K562 (cell line): ENCODE data around the gene NRM. TPM values are rescaled to one million over a fixed set of nuclear protein-coding genes. Genes with fewer than 3 reads are reported as not detected.

Experiments
- ARHGAP35 ChIP-seq: fragments of 450-650 bp; IDR thresholded peaks from 2 replicates; pipeline ENCODE4 v1.6.1; 2018; ENCODE audit not compliant: partially characterized antibody
- BRCA1 ChIP-seq, 2 experiments: fragments of 450-650 bp in 1 of 2; sonication (generic) in 1 of 2; formaldehyde crosslinking in 1 of 2; IDR thresholded peaks; 2 replicates each; pipeline versions ENCODE4 v1.5.0 to v1.6.1; 2017 to 2020; ENCODE audit warnings: mild to moderate bottlenecking in 1 of 2, missing genetic modification reagents in 1 of 2
- BRF1 ChIP-seq: IDR thresholded peaks from 3 replicates; pipeline ENCODE4 v1.6.1; 2011; ENCODE audit warnings: borderline replicate concordance, mild to moderate bottlenecking; ENCODE audit not compliant: insufficient read length; ENCODE audit errors: extremely low read depth
- CBFA2T3 ChIP-seq: fragments of 450-650 bp; IDR thresholded peaks from 2 replicates; pipeline ENCODE4 v1.6.1; 2017
- CHCHD3 ChIP-seq: fragments of 250-450 bp; sonication (Bioruptor Pico); IDR thresholded peaks from 2 replicates; pipeline ENCODE4 v2.1.2; 2022; ENCODE audit warnings: mild to moderate bottlenecking
- CXXC5 ChIP-seq: fragments of 250-450 bp; sonication (Bioruptor Pico); IDR thresholded peaks from 2 replicates; pipeline ENCODE4 v1.8.0; 2022; ENCODE audit warnings: inconsistent platforms, mild to moderate bottlenecking, moderate library complexity
- ETV6 ChIP-seq, 3 experiments: fragments of 150-350 bp in 1 of 3; sonication (generic) in 1 of 3; formaldehyde crosslinking in 1 of 3; IDR thresholded peaks; 2 replicates each; pipeline versions ENCODE4 v1.6.1 to v1.8.0; 2014 to 2022; ENCODE audit warnings: borderline replicate concordance in 2 of 3, low read depth in 2 of 3, antibody characterized with exemption in 1 of 3, low read length in 1 of 3, mild to moderate bottlenecking in 1 of 3, missing genetic modification reagents in 1 of 3
- HDAC8 ChIP-seq: fragments of 450-650 bp; IDR thresholded peaks from 2 replicates; pipeline ENCODE4 v1.6.1; 2016; ENCODE audit warnings: mild to moderate bottlenecking, missing genetic modification characterization, moderate library complexity, missing compliant biosample characterization
- HNRNPLL ChIP-seq: fragments of 200-400 bp; formaldehyde crosslinking; IDR thresholded peaks from 2 replicates; pipeline ENCODE4 v1.6.1; 2017; ENCODE audit warnings: low read length, low read depth, mild to moderate bottlenecking; ENCODE audit not compliant: poor library complexity, severe bottlenecking
- IFI16 ChIP-seq: fragments of 250-450 bp; sonication (Bioruptor Pico); IDR thresholded peaks from 2 replicates; pipeline ENCODE4 v2.1.2; 2022; ENCODE audit warnings: mild to moderate bottlenecking, inconsistent platforms
- KLF1 ChIP-seq: fragments of 450-650 bp; IDR thresholded peaks from 2 replicates; pipeline ENCODE4 v1.6.1; 2016; ENCODE audit warnings: missing genetic modification characterization, missing compliant biosample characterization
- NCOA6 ChIP-seq: fragments of 450-650 bp; IDR thresholded peaks from 2 replicates; pipeline ENCODE4 v1.6.1; 2017; ENCODE audit warnings: mild to moderate bottlenecking
- NELFE ChIP-seq: IDR thresholded peaks from 2 replicates; pipeline ENCODE4 v1.6.1; 2011; ENCODE audit warnings: mild to moderate bottlenecking; ENCODE audit not compliant: insufficient read depth, insufficient read length
- NFE2L1 ChIP-seq: fragments of 450-650 bp; IDR thresholded peaks from 2 replicates; pipeline ENCODE4 v1.6.1; 2016; ENCODE audit warnings: missing genetic modification characterization, low read depth, mild to moderate bottlenecking, missing compliant biosample characterization, moderate library complexity, borderline replicate concordance
- POLR2A ChIP-seq: fragments of 450-650 bp; conservative IDR thresholded peaks from 2 replicates; pipeline ENCODE4 v1.6.1; 2016
- PPARD ChIP-seq: fragments of 250-450 bp; sonication (Bioruptor Pico); IDR thresholded peaks from 2 replicates; pipeline ENCODE4 v1.8.0; 2022; ENCODE audit warnings: inconsistent platforms, mild to moderate bottlenecking, moderate library complexity
- PREB ChIP-seq: sonication (generic); formaldehyde crosslinking; IDR thresholded peaks from 2 replicates; pipeline ENCODE4 v1.8.1; 2023; ENCODE audit warnings: mild to moderate bottlenecking, missing genetic modification reagents
- TCF7L2 ChIP-seq: fragments of 150-350 bp; IDR thresholded peaks from 2 replicates; pipeline ENCODE4 v1.6.1; 2016; ENCODE audit warnings: low read depth, mild to moderate bottlenecking, low read length, moderate library complexity
- THRA ChIP-seq: fragments of 450-650 bp; IDR thresholded peaks from 2 replicates; pipeline ENCODE4 v1.6.1; 2017; ENCODE audit warnings: mild to moderate bottlenecking, moderate library complexity
- ZBTB11 ChIP-seq, 3 experiments: fragments of 200-800 bp in 1 of 3; fragments of 250-450 bp in 1 of 3; fragments of 450-650 bp in 1 of 3; sonication (Bioruptor Pico) in 1 of 3; sonication (Bioruptor generic) in 1 of 3; formaldehyde crosslinking in 1 of 3; IDR thresholded peaks; 2 replicates each; pipeline versions ENCODE4 v1.6.1 to v1.8.0; 2016 to 2022; ENCODE audit warnings: mild to moderate bottlenecking in 2 of 3, missing genetic modification characterization in 2 of 3, missing compliant biosample characterization in 1 of 3, moderate library complexity in 1 of 3
- ZFP36 ChIP-seq: fragments of 150-350 bp; IDR thresholded peaks from 2 replicates; pipeline ENCODE4 v1.6.1; 2018; ENCODE audit warnings: low read length, low read depth; ENCODE audit not compliant: partially characterized antibody
- polyA plus RNA-seq, 8 experiments: library from polyadenylated mRNA; depleted of rRNA in 4 of 8; stranded (reverse) in 5 of 8; unstranded in 3 of 8; fragments of >200 nt; fragmentation: Nextera tagmentation in 2 of 8; fragmentation: Illumina TruSeq in 1 of 8; extraction: Ambion mirVana in 2 of 8; extraction: Trizol in 1 of 8; gene quantifications; 2 replicates each; pipeline versions ENCODE4 v1.2.1 to v1.2.3, GENCODE V29; 2011 to 2014; ENCODE audit warnings: inconsistent platforms in 1 of 8, missing spikeins in 1 of 8
- total RNA-seq, 7 experiments: library from RNA; depleted of rRNA in 6 of 7; stranded (reverse); fragments of >200 nt in 6 of 7; fragmentation: Illumina TruSeq in 2 of 7; extraction: Trizol in 2 of 7; gene quantifications; 2 replicates each; pipeline versions ENCODE4 v1.2.1 to v1.2.3, GENCODE V29; 2011 to 2021; ENCODE audit warnings: low replicate concordance in 1 of 7

The NRM gene
- total and polyA plus RNA-seq, 9 of the 15 experiments (the other 6 are each of a cell fraction or from before 2014, with no cell fraction given) = 9.7 to 58.2 (median 18.1) TPM

GRCh38 chr6:30672445-30673253 is 18.1 kb downstream of the NRM start, which contains the start of gene DHX16 (continued):
- peak; percentile 24 to 85 (median 45); a peak in 4 of 6 replicates for TF ChIP-seq ZBTB11 (CRISPR knock-in tag; IDR thresholded peaks at IDR 0.05)
- TF ChIP-seq NFE2L1 = no peak
- no peak for TF ChIP-seq BRCA1 (IDR thresholded peaks at IDR 0.05)
- peak; percentile 66; the same call in 1 of the 2 replicates for TF ChIP-seq BRCA1 (CRISPR knock-in tag; IDR thresholded peaks at IDR 0.05)
- TF ChIP-seq IFI16 (CRISPR knock-in tag) = 0 out of 2 replicates have a peak, but pooled peaks have one; percentile 53
- no peak for TF ChIP-seq THRA
- 0 out of 2 replicates have a peak, but pooled peaks have one; percentile 54 for TF ChIP-seq TCF7L2
- TF ChIP-seq CHCHD3 (CRISPR knock-in tag) = no peak
- TF ChIP-seq ARHGAP35 = no peak
- 0 out of 4 replicates have a peak, but pooled peaks of 1 of the 2 experiments have one; percentile 30 for TF ChIP-seq ETV6 (IDR thresholded peaks at IDR 0.05; ENCODE audit: borderline replicate concordance in 1 of 2, low read depth in 2 of 2, low read length in 1 of 2)
- TF ChIP-seq ETV6 (CRISPR knock-in tag; IDR thresholded peaks at IDR 0.05; ENCODE audit: borderline replicate concordance) = 0 out of 2 replicates have a peak, but pooled peaks have one; percentile 22
- TF ChIP-seq PPARD (CRISPR knock-in tag) = no peak
- peak; percentile 65 for TF ChIP-seq KLF1 (tag)
- peak; percentile 77 for TF ChIP-seq CXXC5
- peak; percentile 21 for TF ChIP-seq ZFP36
- TF ChIP-seq NELFE = no peak
- TF ChIP-seq CBFA2T3 = no peak
- peak; percentile 19 for TF ChIP-seq HNRNPLL
- peak; percentile 81 for TF ChIP-seq POLR2A
- TF ChIP-seq HDAC8 (tag) = 0 out of 2 replicates have a peak, but pooled peaks have one; percentile 45
- 0 out of 2 replicates have a peak, but pooled peaks have one; percentile 57 for TF ChIP-seq PREB (CRISPR knock-in tag)
- no peak for TF ChIP-seq NCOA6
- no peak for TF ChIP-seq BRF1
